ENCODE data around the gene PRSS16. TPM values are rescaled to one million over a fixed set of nuclear protein-coding genes. Genes with fewer than 3 reads are reported as not detected.
A peak's percentile ranks its signal among the peaks of the same experiment; 100 is the strongest.

Gene PRSS16
- total and polyA plus RNA-seq, 9 of the 15 experiments (the other 6 are each of a cell fraction or from before 2014, with no cell fraction given): 4.5 to 21.3 (median 12.1) TPM

DNA sequence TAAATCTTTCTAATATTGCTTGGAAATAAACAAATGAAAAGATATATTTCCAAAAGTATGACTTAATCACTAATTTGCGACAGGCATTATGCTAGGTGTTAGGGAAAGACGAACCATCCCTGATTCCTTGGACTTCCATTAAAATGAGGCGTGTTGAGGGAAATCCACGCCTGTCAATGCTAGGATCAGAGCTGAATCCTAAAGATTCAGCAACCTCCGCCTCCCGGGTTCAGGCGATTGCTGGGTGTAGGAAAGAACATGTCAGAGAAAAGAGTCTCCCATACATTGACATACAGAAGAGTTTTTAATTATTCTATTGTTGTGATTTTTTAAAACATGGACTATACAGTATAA lies 16.8 kb upstream of the PRSS16 start (continued):
- TF ChIP-seq CREB3L1 (IDR thresholded peaks at IDR 0.05; ENCODE audit: borderline replicate concordance, low read depth): peak; percentile 9; the same call in 1 of the 2 replicates

DNA sequence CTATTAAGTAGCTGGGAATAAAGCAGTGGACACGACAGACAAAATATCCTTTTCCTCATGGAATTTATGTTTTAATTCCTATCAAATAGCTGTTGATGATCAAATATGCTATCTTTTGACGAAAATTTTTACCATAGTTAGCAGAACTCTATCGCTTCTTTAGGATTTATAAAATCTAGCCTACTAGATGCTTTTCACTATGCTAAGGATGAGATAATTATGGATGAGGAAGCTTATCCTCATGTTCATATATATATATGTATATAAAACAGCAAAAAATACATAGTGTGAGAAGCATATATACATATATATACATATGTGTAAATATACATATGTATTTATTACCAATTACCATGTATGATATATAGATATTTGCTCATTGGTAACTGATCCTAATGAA lies 12.9 kb upstream of the PRSS16 start:
- TF ChIP-seq ZFP30 (CRISPR knock-in tag; IDR thresholded peaks at IDR 0.05; ENCODE audit: borderline replicate concordance) (peak; percentile 48; the same call in 1 of the 2 replicates), MTA2 (IDR thresholded peaks at IDR 0.05; ENCODE audit: low read depth) (no peak)
- TF ChIP-seq, protein P1, sequence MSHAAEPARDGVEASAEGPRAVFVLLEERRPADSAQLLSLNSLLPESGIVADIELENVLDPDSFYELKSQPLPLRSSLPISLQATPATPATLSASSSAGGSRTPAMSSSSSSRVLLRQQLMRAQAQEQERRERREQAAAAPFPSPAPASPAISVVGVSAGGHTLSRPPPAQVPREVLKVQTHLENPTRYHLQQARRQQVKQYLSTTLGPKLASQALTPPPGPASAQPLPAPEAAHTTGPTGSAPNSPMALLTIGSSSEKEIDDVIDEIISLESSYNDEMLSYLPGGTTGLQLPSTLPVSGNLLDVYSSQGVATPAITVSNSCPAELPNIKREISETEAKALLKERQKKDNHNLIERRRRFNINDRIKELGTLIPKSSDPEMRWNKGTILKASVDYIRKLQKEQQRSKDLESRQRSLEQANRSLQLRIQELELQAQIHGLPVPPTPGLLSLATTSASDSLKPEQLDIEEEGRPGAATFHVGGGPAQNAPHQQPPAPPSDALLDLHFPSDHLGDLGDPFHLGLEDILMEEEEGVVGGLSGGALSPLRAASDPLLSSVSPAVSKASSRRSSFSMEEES (CRISPR knock-in tag; IDR thresholded peaks at IDR 0.05): no peak
- TF ChIP-seq, protein P2, sequence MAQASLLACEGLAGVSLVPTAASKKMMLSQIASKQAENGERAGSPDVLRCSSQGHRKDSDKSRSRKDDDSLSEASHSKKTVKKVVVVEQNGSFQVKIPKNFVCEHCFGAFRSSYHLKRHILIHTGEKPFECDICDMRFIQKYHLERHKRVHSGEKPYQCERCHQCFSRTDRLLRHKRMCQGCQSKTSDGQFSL (CRISPR knock-in tag; IDR thresholded peaks at IDR 0.05): no peak
- TF ChIP-seq, protein P2 (tag; IDR thresholded peaks at IDR 0.05): peak in 1 of 2 experiments; percentile 63; a peak in 1 of 4 replicates
- intact Hi-C loops (cut with micrococcal nuclease): loop anchor here (5.0 kb wide), 1 partner anchor 268 kb away; no protein-coding TSS in a partner anchor
- DNase-seq (ENCODE audit: extremely low read depth in 1 of 4, low spot score in 3 of 4) (no peak), ATAC-seq (no peak), FAIRE-seq (no peak)
- H3K9me3 ChIP-seq (replicated peaks; ENCODE audit: control insufficient read depth, insufficient read depth, low read depth, low read length): peaks cover 3% of the 10 kb centered on the region
- no peaks in the 10 kb centered on the region for H3K27me3 ChIP-seq (ENCODE audit: control insufficient read depth in 2 of 2, insufficient read depth in 2 of 2, low read length in 2 of 2)
- no peaks in the 10 kb centered on the region for H3K79me2 ChIP-seq (ENCODE audit: control insufficient read depth, insufficient read depth, low read length)
- peak overlapping the region; percentile 92 for H2AFZ ChIP-seq (ENCODE audit: low read depth, low read length)
- POLR2A ChIA-PET: interaction anchor here (0.6 to 2.0 kb wide), 12 partner anchors 10 to 663 kb away, joined by 3 to 7 read pairs (median 4); partner anchors contain the start of gene ZNF184
- 47% methylated on average over 3 of the region's 3 CpGs for WGBS (ENCODE audit: insufficient coverage, low coverage, missing lambda C conversion rate)
- H3K4me2 ChIP-seq (ENCODE audit: insufficient read depth, low read length): peak overlapping the region; percentile 73
- CTCF ChIA-PET (ENCODE audit: low intra/inter-chr PET ratio): no interaction called here
- peak overlapping the region; percentile 63; the same call in 2 of the 3 replicates for H3K27ac ChIP-seq (ENCODE audit: extremely low read depth, low read depth, low read length)
- BruUV-seq (replicated peaks): no TSS peak
- in situ Hi-C loops (cut with MboI): no loop called here
- no peaks in the 10 kb centered on the region for H4K20me1 ChIP-seq (replicated peaks; ENCODE audit: control insufficient read depth, insufficient read depth, low read length)
- no peaks in the 10 kb centered on the region for H3K36me3 ChIP-seq (ENCODE audit: control insufficient read depth, insufficient read depth, low read length)
- H3K4me1 ChIP-seq (replicated peaks in 1 of 2; ENCODE audit: control insufficient read depth in 2 of 2, insufficient read depth in 2 of 2, low read length in 2 of 2): peaks cover 0 to 8% of the 10 kb centered on the region in 2 experiments; a peak in 1 of 5 replicates
- H3K9me1 ChIP-seq (ENCODE audit: control insufficient read depth, insufficient read depth, low read length): no peaks in the 10 kb centered on the region
- H3K9ac ChIP-seq (ENCODE audit: insufficient read depth in 1 of 2, low read depth in 2 of 2, low read length in 2 of 2): peak overlapping the region; percentile 40 to 77
- peak overlapping the region; percentile 46 for H3K4me3 ChIP-seq

Measured in K562 (cell line).